GM12873 (cell line): ENCODE results near the gene UST.

ENCODE experiments used
- TF ChIP-seq, protein P1 (sequence below): IDR thresholded peaks from 2 replicates; pipeline ENCODE4 v1.5.1; 2012; ENCODE audit warnings: low read depth, mild to moderate bottlenecking, moderate library complexity, low read length, control low read depth; ENCODE audit not compliant: insufficient read depth; ENCODE audit errors: missing control alignments

Gene UST

DNA sequence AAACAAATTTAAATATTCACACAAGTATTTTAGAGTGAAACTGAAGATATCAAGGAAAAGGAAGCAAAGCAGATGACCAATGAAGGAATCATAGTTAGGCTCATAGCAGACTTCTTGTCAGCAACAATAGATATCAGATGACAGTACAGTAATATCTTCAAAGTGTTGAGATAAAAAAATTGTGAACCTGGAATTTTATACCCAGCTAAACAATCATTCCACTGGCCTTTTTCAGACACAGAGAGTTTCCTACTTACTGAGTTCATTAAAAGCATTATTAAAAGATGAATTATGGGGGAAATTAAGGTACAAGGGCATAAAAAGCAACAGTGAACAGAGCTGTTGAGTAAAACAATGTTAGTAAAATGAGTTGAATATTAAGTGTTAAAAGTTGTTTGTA lies 254.6 kb downstream of the UST start:
- TF ChIP-seq, protein P1, sequence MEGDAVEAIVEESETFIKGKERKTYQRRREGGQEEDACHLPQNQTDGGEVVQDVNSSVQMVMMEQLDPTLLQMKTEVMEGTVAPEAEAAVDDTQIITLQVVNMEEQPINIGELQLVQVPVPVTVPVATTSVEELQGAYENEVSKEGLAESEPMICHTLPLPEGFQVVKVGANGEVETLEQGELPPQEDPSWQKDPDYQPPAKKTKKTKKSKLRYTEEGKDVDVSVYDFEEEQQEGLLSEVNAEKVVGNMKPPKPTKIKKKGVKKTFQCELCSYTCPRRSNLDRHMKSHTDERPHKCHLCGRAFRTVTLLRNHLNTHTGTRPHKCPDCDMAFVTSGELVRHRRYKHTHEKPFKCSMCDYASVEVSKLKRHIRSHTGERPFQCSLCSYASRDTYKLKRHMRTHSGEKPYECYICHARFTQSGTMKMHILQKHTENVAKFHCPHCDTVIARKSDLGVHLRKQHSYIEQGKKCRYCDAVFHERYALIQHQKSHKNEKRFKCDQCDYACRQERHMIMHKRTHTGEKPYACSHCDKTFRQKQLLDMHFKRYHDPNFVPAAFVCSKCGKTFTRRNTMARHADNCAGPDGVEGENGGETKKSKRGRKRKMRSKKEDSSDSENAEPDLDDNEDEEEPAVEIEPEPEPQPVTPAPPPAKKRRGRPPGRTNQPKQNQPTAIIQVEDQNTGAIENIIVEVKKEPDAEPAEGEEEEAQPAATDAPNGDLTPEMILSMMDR, result no peak

DNA sequence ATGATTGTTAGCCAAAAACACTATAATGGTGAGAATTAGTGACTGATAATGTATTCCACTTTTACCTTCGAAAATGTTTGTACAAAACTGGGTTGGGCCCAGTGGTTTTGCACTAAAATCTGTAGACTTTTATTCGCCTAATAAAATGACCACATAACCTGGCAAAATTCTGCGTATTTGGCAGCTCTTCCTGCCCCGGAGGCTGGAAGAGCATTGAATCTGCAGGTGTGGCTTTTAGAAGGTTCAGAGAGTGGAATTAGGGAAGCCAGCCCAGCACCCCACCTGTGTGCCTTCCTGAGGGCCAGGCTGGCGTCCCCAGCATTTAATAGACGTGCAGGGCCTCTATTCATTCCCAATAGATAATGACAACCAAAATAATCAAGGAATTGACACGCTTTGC lies 256.7 kb downstream of the UST start:
- TF ChIP-seq, protein P1, result no peak

DNA sequence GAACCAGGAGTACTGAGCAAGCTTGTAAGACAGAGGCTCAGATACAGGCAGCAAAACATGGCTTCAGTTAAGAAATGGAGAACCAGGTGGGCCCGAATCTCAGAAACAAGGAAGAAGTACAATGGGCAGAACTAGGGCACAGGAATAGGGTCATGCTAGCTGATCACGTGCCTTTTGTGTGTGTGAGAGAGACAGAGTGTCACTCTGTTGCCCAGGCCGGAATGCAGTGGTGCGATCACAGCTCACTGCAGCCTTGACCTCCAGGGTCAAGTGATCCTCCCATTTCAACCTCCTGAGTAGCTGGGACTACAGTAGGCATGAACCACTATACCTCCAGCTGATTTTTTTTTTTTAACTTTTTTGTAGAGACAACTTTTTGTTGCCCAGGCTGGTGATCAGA lies 257.8 kb downstream of the UST start:
- TF ChIP-seq, protein P1, result no peak

DNA sequence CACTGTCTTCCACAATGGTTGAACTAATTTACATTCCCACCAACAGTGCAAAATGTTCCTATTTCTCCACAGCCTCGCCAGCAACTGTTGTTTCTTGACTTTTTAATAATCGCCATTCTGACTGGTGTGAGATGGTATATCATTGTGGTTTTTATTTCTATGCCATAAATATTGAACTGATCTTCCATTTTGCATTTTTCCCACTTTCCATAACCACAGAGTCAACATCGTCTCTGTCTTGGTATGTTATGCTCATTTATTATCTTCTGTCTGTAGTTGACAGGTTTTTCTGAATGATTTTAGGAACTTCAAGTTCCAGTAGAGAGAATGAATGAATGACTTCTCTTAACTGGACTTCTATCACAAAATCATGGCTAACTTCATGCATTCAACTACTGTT lies 259.8 kb downstream of the UST start:
- TF ChIP-seq, protein P1, result no peak

DNA sequence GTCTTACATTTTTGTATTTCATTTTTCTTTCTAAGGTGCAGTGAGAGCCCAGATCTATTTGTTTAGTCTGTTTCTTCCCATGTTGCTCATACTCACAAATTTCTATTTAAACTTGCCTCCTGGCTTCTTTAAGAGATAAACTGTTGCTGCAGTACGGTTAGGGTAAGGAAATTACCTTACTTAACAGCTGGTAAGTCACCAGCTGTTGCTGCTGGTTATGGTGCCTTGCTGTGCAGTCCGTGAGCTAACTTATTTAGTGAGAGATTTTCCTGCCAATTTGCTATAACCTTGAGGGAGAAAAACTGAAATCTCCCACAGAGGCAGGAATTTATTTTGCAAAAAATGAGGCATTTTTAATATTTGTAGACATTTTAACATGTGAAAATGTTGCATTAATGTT lies 261.0 kb downstream of the UST start:
- TF ChIP-seq, protein P1, result no peak

DNA sequence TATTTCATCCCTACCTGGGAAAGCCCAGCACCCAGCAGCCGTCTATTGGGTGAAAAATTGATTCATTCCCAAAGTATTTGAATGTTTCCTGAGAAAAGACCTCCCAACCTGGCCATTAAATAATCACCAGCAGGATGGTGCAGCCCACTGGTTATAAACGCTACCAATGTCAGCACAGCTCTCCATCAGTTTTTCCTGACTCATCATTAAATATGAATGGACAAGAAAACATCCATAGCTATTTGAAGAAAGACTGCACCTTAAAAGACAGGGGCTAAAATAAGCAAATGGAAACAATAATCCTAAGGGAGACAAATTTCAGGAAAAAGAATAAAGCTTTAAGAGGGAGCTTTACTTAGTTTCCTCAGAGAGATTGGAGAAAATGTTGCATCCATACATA lies 261.9 kb downstream of the UST start:
- TF ChIP-seq, protein P1, result no peak

DNA sequence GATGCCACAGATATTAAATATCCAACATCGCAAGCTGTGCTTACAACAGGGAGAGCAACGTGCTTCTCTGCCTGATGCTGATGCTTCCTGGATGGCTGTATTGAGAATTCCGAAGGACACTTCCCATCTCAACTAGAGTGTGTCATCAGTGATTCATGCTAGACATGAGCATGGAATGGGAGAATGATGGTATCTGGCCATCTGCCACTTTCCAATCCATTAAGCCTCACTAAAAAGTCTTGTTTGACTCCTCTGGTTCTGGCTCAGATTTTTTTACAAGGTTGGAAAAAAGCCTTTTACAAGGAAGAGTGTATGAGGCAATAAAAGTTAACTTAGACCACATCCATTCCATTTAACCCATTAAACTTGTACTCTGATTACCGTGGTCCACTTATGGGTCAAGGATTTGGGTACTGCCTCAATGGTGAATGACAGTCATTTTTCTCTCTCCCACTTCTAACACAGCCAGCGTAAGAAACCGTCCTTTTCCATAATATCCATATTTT lies 265.3 kb downstream of the UST start:
- TF ChIP-seq, protein P1, result no peak
